H1 (cell line): ENCODE data around the gene RARA. TPM values are rescaled to one million over a fixed set of nuclear protein-coding genes. Genes with fewer than 3 reads are reported as not detected.

Experiments used
- CTCF ChIA-PET: fragments of 300-600 bp; sonication (Branson Sonifier 250); formaldehyde crosslinking; loops from one replicate; lab custom pipeline; 2021; ENCODE audit not compliant: partially characterized antibody; lab: Charles Lee
- POLR2A ChIA-PET: fragments of 300-600 bp; sonication (Branson Sonifier 250); formaldehyde crosslinking; loops from one replicate; lab custom pipeline; 2021; ENCODE audit warnings: inconsistent platforms; ENCODE audit not compliant: partially characterized antibody; lab: Charles Lee
- DNase-seq, 2 experiments: peaks; one replicate each; pipeline versions ENCODE4 v3.0.0 to v3.0.0-alpha.2; 2010 to 2022; ENCODE audit warnings: low spot score in 2 of 2, low read depth in 1 of 2, mixed read lengths in 1 of 2
- FAIRE-seq: peaks from 2 replicates; lab custom pipeline; 2011; peaks lifted over from hg19 to GRCh38; lab: Jason Lieb, UNC
- H2AFZ ChIP-seq: 2 replicates; pipeline ENCODE4 v1.8.1; 2012; ENCODE audit warnings: low read length, inconsistent platforms
- H2AK5ac ChIP-seq: 2 replicates; pipeline ENCODE4 v1.6.1; 2013; ENCODE audit warnings: low read depth, low read length
- H2BK120ac ChIP-seq: replicated peaks from 2 replicates; pipeline ENCODE3; 2013; ENCODE audit warnings: low read depth, low read length, inconsistent platforms
- H2BK12ac ChIP-seq: 2 replicates; pipeline ENCODE4 v1.6.1; 2013; ENCODE audit warnings: low read depth, low read length
- H2BK15ac ChIP-seq: 2 replicates; pipeline ENCODE4 v1.6.1; 2013; ENCODE audit warnings: low read length
- H2BK20ac ChIP-seq: 2 replicates; pipeline ENCODE4 v1.6.1; 2013; ENCODE audit warnings: low read length
- H2BK5ac ChIP-seq: 2 replicates; pipeline ENCODE4 v1.6.1; 2013; ENCODE audit warnings: low read depth, low read length
- H3K14ac ChIP-seq: 2 replicates; pipeline ENCODE4 v1.6.1; 2013; ENCODE audit warnings: inconsistent platforms; ENCODE audit not compliant: insufficient read length
- H3K18ac ChIP-seq: 2 replicates; pipeline ENCODE4 v1.6.1; 2013; ENCODE audit warnings: low read length; ENCODE audit errors: extremely low read depth
- H3K23ac ChIP-seq: 2 replicates; pipeline ENCODE4 v1.6.1; 2013; ENCODE audit warnings: inconsistent platforms; ENCODE audit not compliant: insufficient read length
- H3K23me2 ChIP-seq: 2 replicates; pipeline ENCODE4 v1.6.1; 2013; ENCODE audit warnings: low read depth, low read length
- H3K27ac ChIP-seq: 2 replicates; pipeline ENCODE4 v1.6.1; 2011; ENCODE audit warnings: low read depth, low read length, inconsistent platforms
- H3K27me3 ChIP-seq, 4 experiments: replicated peaks in 1 of 4; 1 replicate in 1 of 4; 2 replicates in 3 of 4; pipeline versions ENCODE4 v1.6.1 to v1.8.1; 2011 to 2013; ENCODE audit warnings: low read length in 3 of 4, mild to moderate bottlenecking in 3 of 4, inconsistent platforms in 2 of 4, mixed read lengths in 2 of 4, moderate library complexity in 1 of 4; ENCODE audit not compliant: control insufficient read depth in 3 of 4, insufficient read depth in 3 of 4; ENCODE audit errors: extremely low read depth in 1 of 4
- H3K36me3 ChIP-seq, 4 experiments: 2 replicates each; pipeline versions ENCODE4 v1.6.1 to v1.8.1; 2011 to 2013; ENCODE audit warnings: mild to moderate bottlenecking in 4 of 4, low read length in 3 of 4, moderate library complexity in 2 of 4, control low read depth in 1 of 4, inconsistent platforms in 1 of 4; ENCODE audit not compliant: insufficient read depth in 4 of 4, control insufficient read depth in 2 of 4
- H3K4ac ChIP-seq: replicated peaks from 2 replicates; pipeline ENCODE3; 2013; ENCODE audit warnings: low read length, low read depth, mixed read lengths, inconsistent platforms; ENCODE audit not compliant: insufficient read length
- H3K4me1 ChIP-seq, 4 experiments: replicated peaks in 1 of 4; 1 replicate in 1 of 4; 2 replicates in 3 of 4; pipeline versions ENCODE4 v1.6.1 to v1.8.1; 2011 to 2013; ENCODE audit warnings: low read length in 3 of 4, inconsistent platforms in 2 of 4, mixed read lengths in 1 of 4; ENCODE audit not compliant: insufficient read depth in 4 of 4, control insufficient read depth in 3 of 4
- H3K4me2 ChIP-seq, 2 experiments: 2 replicates each; pipeline versions ENCODE4 v1.6.1 to v1.8.1; 2011 to 2013; ENCODE audit warnings: low read depth in 2 of 2, low read length in 2 of 2, control low read depth in 1 of 2, inconsistent platforms in 1 of 2, mild to moderate bottlenecking in 1 of 2; ENCODE audit not compliant: insufficient read depth in 1 of 2
- H3K4me3 ChIP-seq, 4 experiments: fragments of 200-600, 300-600 bp in 1 of 4; sonication (generic), shearing (Covaris generic), sonication (Bioruptor Twin) in 1 of 4; 2 replicates each; pipeline versions ENCODE4 v1.5.1 to v1.8.1; 2011 to 2016; ENCODE audit warnings: low read length in 4 of 4, low read depth in 3 of 4, control low read depth in 2 of 4, inconsistent platforms in 2 of 4, mild to moderate bottlenecking in 2 of 4, mixed read lengths in 1 of 4, moderate library complexity in 1 of 4; ENCODE audit not compliant: insufficient read depth in 2 of 4; ENCODE audit errors: extremely low read depth in 1 of 4
- H3K56ac ChIP-seq: replicated peaks from 2 replicates; pipeline ENCODE3; 2013; ENCODE audit warnings: low read depth, mild to moderate bottlenecking, mixed read lengths, low read length, inconsistent platforms; ENCODE audit not compliant: insufficient read length
- H3K79me1 ChIP-seq: 2 replicates; pipeline ENCODE4 v1.6.1; 2013; ENCODE audit warnings: low read depth, low read length, control low read depth
- H3K79me2 ChIP-seq, 2 experiments: 2 replicates each; pipeline versions ENCODE4 v1.6.1 to v1.8.1; 2012 to 2013; ENCODE audit warnings: low read length in 2 of 2, mild to moderate bottlenecking in 2 of 2, inconsistent platforms in 1 of 2; ENCODE audit not compliant: insufficient read depth in 2 of 2, control insufficient read depth in 1 of 2
- H3K9ac ChIP-seq, 4 experiments: replicated peaks in 1 of 4; 1 replicate in 1 of 4; 2 replicates in 3 of 4; pipeline versions ENCODE4 v1.6.1 to v1.8.1; 2011 to 2013; ENCODE audit warnings: low read depth in 3 of 4, low read length in 3 of 4, control low read depth in 2 of 4, mild to moderate bottlenecking in 2 of 4, moderate library complexity in 2 of 4, inconsistent platforms in 1 of 4; ENCODE audit errors: extremely low read depth in 1 of 4
- H3K9me3 ChIP-seq, 2 experiments: 2 replicates each; pipeline versions ENCODE4 v1.6.1 to v1.8.1; 2012 to 2013; ENCODE audit warnings: mild to moderate bottlenecking in 2 of 2, moderate library complexity in 2 of 2, control low read depth in 1 of 2, inconsistent platforms in 1 of 2, low read depth in 1 of 2, low read length in 1 of 2, mixed read lengths in 1 of 2; ENCODE audit not compliant: insufficient read depth in 2 of 2
- H4K20me1 ChIP-seq, 2 experiments: replicated peaks in 1 of 2; 2 replicates each; pipeline versions ENCODE3 to v1.8.1; 2011 to 2013; ENCODE audit warnings: inconsistent platforms in 2 of 2, low read length in 2 of 2, mild to moderate bottlenecking in 1 of 2; ENCODE audit not compliant: insufficient read depth in 2 of 2, control insufficient read depth in 1 of 2
- H4K5ac ChIP-seq: 2 replicates; pipeline ENCODE4 v1.6.1; 2013; ENCODE audit warnings: low read length, low read depth, mixed read lengths, inconsistent platforms; ENCODE audit not compliant: insufficient read length
- H4K8ac ChIP-seq: 2 replicates; pipeline ENCODE4 v1.8.0; 2013; ENCODE audit warnings: mild to moderate bottlenecking, moderate library complexity, low read length, inconsistent platforms; ENCODE audit not compliant: insufficient read depth; ENCODE audit errors: extremely low read depth
- H4K91ac ChIP-seq: replicated peaks from 2 replicates; pipeline ENCODE3; 2013; ENCODE audit warnings: low read length, mixed read lengths, inconsistent platforms; ENCODE audit not compliant: insufficient read length
- ASH2L ChIP-seq: fragments of 200-600, 300-600 bp; sonication (generic); IDR thresholded peaks from one replicate; pipeline ENCODE4 v1.7.1; 2017; ENCODE audit warnings: low read length
- ATF3 ChIP-seq: IDR thresholded peaks from 2 replicates; pipeline ENCODE4 v1.6.1; 2011; ENCODE audit warnings: low read depth, mild to moderate bottlenecking, low read length; ENCODE audit not compliant: insufficient read depth
- BRCA1 ChIP-seq: IDR thresholded peaks from 2 replicates; pipeline ENCODE4 v1.6.1; 2012; ENCODE audit warnings: low read depth, low read length, improper control_type of control experiment
- CEBPB ChIP-seq: IDR thresholded peaks from 2 replicates; pipeline ENCODE4 v1.6.1; 2012; ENCODE audit warnings: low read depth, low read length
- CHD2 ChIP-seq: IDR thresholded peaks from 2 replicates; pipeline ENCODE4 v1.6.1; 2012; ENCODE audit warnings: low read length, improper control_type of control experiment
- E2F6 ChIP-seq: IDR thresholded peaks from 2 replicates; pipeline ENCODE4 v1.6.1; 2012; ENCODE audit warnings: inconsistent platforms
- EP300 ChIP-seq, 2 experiments: IDR thresholded peaks; 1 replicate in 1 of 2; 2 replicates in 1 of 2; pipeline ENCODE4 v1.6.1; 2011 to 2012; ENCODE audit warnings: low read depth in 2 of 2, low read length in 2 of 2, mild to moderate bottlenecking in 2 of 2, borderline replicate concordance in 1 of 2, inconsistent platforms in 1 of 2, moderate library complexity in 1 of 2
- GTF2F1 ChIP-seq: IDR thresholded peaks from 2 replicates; pipeline ENCODE4 v1.6.1; 2012; ENCODE audit warnings: low read depth, low read length, improper control_type of control experiment, borderline replicate concordance
- HDAC6 ChIP-seq: IDR thresholded peaks from one replicate; pipeline ENCODE4 v1.7.1; 2012; ENCODE audit warnings: low read depth, mild to moderate bottlenecking, inconsistent platforms, low read length, moderate library complexity
- RNF2 ChIP-seq: fragments of 200-900, 300-1000 bp; sonication (generic); IDR thresholded peaks from 2 replicates; pipeline ENCODE4 v1.7.1; 2016; ENCODE audit warnings: borderline replicate concordance, low read depth, mild to moderate bottlenecking, antibody characterized with exemption, low read length; ENCODE audit not compliant: poor library complexity, severe bottlenecking; ENCODE audit errors: missing control alignments
- TEAD4 ChIP-seq: IDR thresholded peaks from 2 replicates; pipeline ENCODE4 v1.6.1; 2012; ENCODE audit warnings: low read depth, low read length, inconsistent platforms, mixed read lengths
- YY1 ChIP-seq: IDR thresholded peaks from 2 replicates; pipeline ENCODE4 v1.6.1; 2011; ENCODE audit warnings: low read depth, mild to moderate bottlenecking, low read length
- ZNF274 ChIP-seq: IDR thresholded peaks from 2 replicates; pipeline ENCODE4 v1.7.0; 2012; ENCODE audit warnings: low read length, borderline replicate concordance; ENCODE audit errors: extremely low read depth
- WGBS, 2 experiments: shearing (Covaris generic) in 1 of 2; methylation state at CpG; one replicate each; pipeline versions ENCODE4 v1.1.6 to v1.1.7; 2013 to 2015; ENCODE audit warnings: low lambda C conversion rate in 2 of 2, mixed read lengths in 2 of 2, inconsistent platforms in 1 of 2, low coverage in 1 of 2, missing lambda C conversion rate in 1 of 2; ENCODE audit not compliant: insufficient replicate concordance in 2 of 2, insufficient coverage in 1 of 2, insufficient read length in 1 of 2; ENCODE audit errors: extremely low coverage in 1 of 2, missing lambda C conversion rate in 1 of 2; 5-methylcytosine and 5-hydroxymethylcytosine counted together
- polyA plus RNA-seq, 7 experiments: library from polyadenylated mRNA; depleted of rRNA in 3 of 7; stranded (reverse) in 5 of 7; unstranded in 2 of 7; fragments of >200 nt in 5 of 7; fragments of 200-250 nt in 2 of 7; gene quantifications; 1 replicate in 5 of 7; 2 replicates in 1 of 7; 4 replicates in 1 of 7; pipeline versions ENCODE4 v1.2.1 to v1.2.3, GENCODE V29; 2011 to 2013; ENCODE audit warnings: missing spikeins in 2 of 7, mixed read lengths in 2 of 7
- total RNA-seq: library from RNA; stranded (reverse); fragmentation: NEBNext Ultra II Directional; extraction: Animal tissue kit (Norgen Biotek cat#: 25700); gene quantifications from 2 replicates; pipeline ENCODE4 v1.2.1, GENCODE V29; 2021

RARA gene
- total and polyA plus RNA-seq, 2 of the 8 experiments (the other 6 are each of a cell fraction or from before 2014, with no cell fraction given) = 4.4 to 16.5 TPM

- Histone ChIP-seq H3K23ac (no peak overlapping the region), H2BK15ac (no peak overlapping the region), H3K27ac (no peak overlapping the region), H3K4ac (no peak overlapping the region), H2BK120ac (no peak overlapping the region), H3K9ac (no peak overlapping the region), H4K20me1 (peaks cover 16 to 30% of the 10 kb centered on the region in 2 experiments), H4K91ac (no peak overlapping the region), H2BK5ac (no peak overlapping the region), H3K79me1 (peaks cover 19% of the 10 kb centered on the region), H2BK20ac (no peak overlapping the region), H4K8ac (peak overlapping the region; percentile 73), H3K27me3 (no peaks in the 10 kb centered on the region), H2BK12ac (no peak overlapping the region), H3K4me3 (no peak overlapping the region), H3K56ac (no peak overlapping the region), H3K9me3 (no peaks in the 10 kb centered on the region), H3K18ac (no peak overlapping the region), H3K14ac (no peak overlapping the region), H2AK5ac (no peak overlapping the region), H3K79me2 (peaks cover 0 to 14% of the 10 kb centered on the region in 2 experiments; a peak in 1 of 4 replicates), H2AFZ (no peak overlapping the region), H3K36me3 (no peaks in the 10 kb centered on the region), H3K4me2 (no peak overlapping the region), H3K4me1 (peaks cover 0 to 14% (median 8%) of the 10 kb centered on the region in 4 experiments; a peak in 5 of 7 replicates), H4K5ac (no peak overlapping the region), H3K23me2 (no peaks in the 10 kb centered on the region)
- DNase-seq = no peak
- FAIRE-seq = no peak
- 93% methylated on average over 1 of the region's 1 CpG; no CpG with 5 or more reads in 1 of the 2 experiments for WGBS, 2 experiments
- ChIA-PET POLR2A (interaction anchor here (0.6 to 3.3 kb wide), 6 partner anchors 17 to 112 kb away, joined by 3 to 21 read pairs (median 6); partner anchors contain the start of genes CDC6 and RARA), CTCF (interaction anchor here (1.0 to 39.2 kb wide), 6 partner anchors 8 to 26 kb away, joined by 3 to 1198 read pairs (median 5); partner anchors contain the start of gene GJD3)
- TF ChIP-seq ASH2L = no peak
- no peak for TF ChIP-seq TEAD4
- TF ChIP-seq ZNF274 = no peak
- TF ChIP-seq HDAC6 = no peak
- TF ChIP-seq RNF2 = no peak
- no peak for TF ChIP-seq CEBPB
- no peak for TF ChIP-seq CHD2
- TF ChIP-seq GTF2F1 = no peak
- no peak for TF ChIP-seq ATF3
- no peak for TF ChIP-seq BRCA1
- no peak for TF ChIP-seq EP300 (IDR thresholded peaks at IDR 0.05; ENCODE audit: borderline replicate concordance in 1 of 2, low read depth in 2 of 2, low read length in 2 of 2)
- TF ChIP-seq E2F6 = no peak
- no peak for TF ChIP-seq YY1
These were observed 17.8 kb downstream of the RARA start for GRCh38 chr17:40326832-40327199.
